Testis (tissue), 3 donors: ENCODE data around the gene EXOC6. TPM values are rescaled to one million over a fixed set of nuclear protein-coding genes. Genes with fewer than 3 reads are reported as not detected.

Experiments used
- DNase-seq: peaks from one replicate; pipeline ENCODE4 v3.0.0-alpha.2; 2019
- H3K27ac ChIP-seq, 2 donors: fragments of 200-600 bp; sonication (generic); one replicate each; pipeline ENCODE4 v1.5.1; 2019
- H3K27me3 ChIP-seq: fragments of 200-600 bp; sonication (generic); one replicate; pipeline ENCODE4 v1.5.1; 2019
- H3K36me3 ChIP-seq: fragments of 200-600 bp; sonication (generic); one replicate; pipeline ENCODE4 v1.5.1; 2017; ENCODE audit warnings: low read depth; ENCODE audit errors: missing control alignments
- H3K4me1 ChIP-seq: fragments of 200-600 bp; sonication (generic); one replicate; pipeline ENCODE4 v1.5.1; 2019
- H3K4me3 ChIP-seq, 2 donors: fragments of 200-600 bp; sonication (generic); one replicate each; pipeline ENCODE4 v1.5.1; 2017 to 2019
- H3K9me3 ChIP-seq: fragments of 200-600 bp; sonication (generic); one replicate; pipeline ENCODE4 v1.5.1; 2017
- POLR2A ChIP-seq: fragments of 450-650 bp; IDR thresholded peaks from one replicate; pipeline ENCODE4 v1.6.1; 2017; ENCODE audit warnings: antibody characterized with exemption, mild to moderate bottlenecking, moderate library complexity
- WGBS, 2 donors: methylation state at CpG; one replicate each; pipeline ENCODE4 v1.1.5; 2018; 5-methylcytosine and 5-hydroxymethylcytosine counted together
- intact Hi-C: fragments of 100-400 bp; cut with DNase I; formaldehyde crosslinking; loops from one replicate; pipeline ENCODE4 v1.15.1; 2023; ENCODE audit warnings: low total_unique reads
- polyA plus RNA-seq: library from polyadenylated mRNA; stranded (reverse); fragments of 350-450 nt; fragmentation: Illumina TruSeq; extraction: RNeasy Lipid Tissue Mini Kit (QIAGEN cat#74804); gene quantifications from one replicate; pipeline ENCODE4 v1.2.3, GENCODE V29; 2014; ENCODE audit warnings: low read depth, low replicate concordance; ENCODE audit not compliant: insufficient read depth
- total RNA-seq, 2 donors: library from RNA; depleted of rRNA; stranded (reverse); fragments of >200 nt; gene quantifications; one replicate each; pipeline ENCODE4 v1.2.3, GENCODE V29; 2016
- TF ChIP-seq, protein P1 (sequence below), 3 experiments: fragments of 450-650 bp in 2 of 3; fragments of 200-600 bp in 1 of 3; sonication (generic) in 1 of 3; IDR thresholded peaks; one replicate each; pipeline ENCODE4 v1.5.1; 2016 to 2019; ENCODE audit warnings: antibody characterized with exemption in 3 of 3, mild to moderate bottlenecking in 2 of 3, moderate library complexity in 1 of 3

EXOC6 gene
- total and polyA plus RNA-seq, 3 donors from 2014 or later, result 13.3 to 38.5 (median 28.0) TPM

DNA sequence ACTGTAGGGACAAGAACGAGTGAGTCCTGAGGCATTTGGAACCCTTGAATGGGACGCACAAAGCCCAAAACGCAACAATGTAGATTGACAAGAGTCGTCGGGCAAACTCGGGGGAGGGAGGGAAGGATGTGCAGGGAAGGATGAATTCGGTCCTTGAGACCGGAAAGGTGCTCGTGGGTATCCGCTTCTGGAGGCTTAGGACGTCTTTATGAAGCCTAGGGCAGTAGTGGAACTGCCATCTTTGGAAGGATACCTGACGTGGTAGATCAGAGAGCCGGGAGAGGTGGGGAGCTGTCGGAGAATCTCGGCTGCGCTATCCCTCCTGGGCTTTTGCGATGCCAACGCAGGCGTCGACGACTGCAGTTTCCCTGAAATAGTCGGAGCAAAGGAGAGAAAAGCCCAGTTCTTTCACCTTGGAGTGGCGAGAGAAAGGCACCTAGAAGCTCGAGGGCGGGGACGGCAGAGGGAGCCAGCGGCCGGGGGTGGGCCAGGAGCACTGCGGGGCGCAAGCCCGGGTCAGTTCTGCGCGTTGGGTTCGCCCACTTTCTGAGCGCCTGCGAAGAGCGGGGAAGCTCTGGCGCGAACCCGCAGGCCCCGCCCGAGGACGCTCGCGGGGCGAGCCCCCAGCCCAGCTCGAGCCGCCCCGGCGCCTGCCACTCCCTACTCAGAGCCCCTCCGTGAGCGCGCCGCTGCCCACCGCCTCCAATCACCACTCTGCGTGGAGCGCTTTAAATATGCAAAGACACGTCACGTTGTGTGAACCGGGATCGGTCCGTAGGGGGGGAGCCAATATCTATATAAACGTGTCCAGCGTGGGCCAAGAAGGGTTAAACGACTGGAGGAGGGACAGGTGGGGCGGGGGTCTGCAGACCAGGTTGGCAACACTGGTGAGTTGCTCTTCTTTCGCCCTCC is 211.9 kb downstream of the EXOC6 start, which contains the start of gene CYP26C1:
Gene CYP26C1 (plus strand): TSS at position 824 of the 912 bp plus-strand sequence. CDS start 466 bp downstream, outside the sequence.
- Histone ChIP-seq H3K4me1 (peaks cover 9% of the 10 kb centered on the region), H3K27me3 (no peaks in the 10 kb centered on the region), H3K36me3 (no peaks in the 10 kb centered on the region), H3K4me3 (peak within 1 kb of the TSS in 1 of 2 donors; percentile 36), H3K27ac (no peak within 1 kb of the TSS), H3K9me3 (no peaks in the 10 kb centered on the region)
- 49 to 64% methylated on average over 60 to 67 of the region's 67 CpGs for WGBS, 2 donors
- DNase-seq, result no peak
- TF ChIP-seq POLR2A, result no peak
- TF ChIP-seq, protein P1, sequence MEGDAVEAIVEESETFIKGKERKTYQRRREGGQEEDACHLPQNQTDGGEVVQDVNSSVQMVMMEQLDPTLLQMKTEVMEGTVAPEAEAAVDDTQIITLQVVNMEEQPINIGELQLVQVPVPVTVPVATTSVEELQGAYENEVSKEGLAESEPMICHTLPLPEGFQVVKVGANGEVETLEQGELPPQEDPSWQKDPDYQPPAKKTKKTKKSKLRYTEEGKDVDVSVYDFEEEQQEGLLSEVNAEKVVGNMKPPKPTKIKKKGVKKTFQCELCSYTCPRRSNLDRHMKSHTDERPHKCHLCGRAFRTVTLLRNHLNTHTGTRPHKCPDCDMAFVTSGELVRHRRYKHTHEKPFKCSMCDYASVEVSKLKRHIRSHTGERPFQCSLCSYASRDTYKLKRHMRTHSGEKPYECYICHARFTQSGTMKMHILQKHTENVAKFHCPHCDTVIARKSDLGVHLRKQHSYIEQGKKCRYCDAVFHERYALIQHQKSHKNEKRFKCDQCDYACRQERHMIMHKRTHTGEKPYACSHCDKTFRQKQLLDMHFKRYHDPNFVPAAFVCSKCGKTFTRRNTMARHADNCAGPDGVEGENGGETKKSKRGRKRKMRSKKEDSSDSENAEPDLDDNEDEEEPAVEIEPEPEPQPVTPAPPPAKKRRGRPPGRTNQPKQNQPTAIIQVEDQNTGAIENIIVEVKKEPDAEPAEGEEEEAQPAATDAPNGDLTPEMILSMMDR (IDR thresholded peaks at IDR 0.05), result no peak
- intact Hi-C loops, result loop anchor here (10.0 kb wide), 1 partner anchor 255 kb away; no protein-coding TSS in a partner anchor

- peaks cover 9% of the 10 kb centered on the region for H3K4me1 ChIP-seq
- H3K4me3 ChIP-seq, result peak overlapping the region in 1 of 2 donors; percentile 36
- H3K27ac ChIP-seq, result no peak overlapping the region
- 45 to 62% methylated on average over 20 to 43 of the region's 45 CpGs for WGBS, 2 donors
- no peak for DNase-seq
- intact Hi-C loops, result no loop called here
- no peaks in the 10 kb centered on the region for H3K36me3 ChIP-seq
- no peak for TF ChIP-seq POLR2A
- TF ChIP-seq, protein P1 (IDR thresholded peaks at IDR 0.05), result no peak
- no peaks in the 10 kb centered on the region for H3K27me3 ChIP-seq
- H3K9me3 ChIP-seq, result no peaks in the 10 kb centered on the region
Observed at GRCh38 chr10:93060887-93061593, 212.7 kb downstream of the EXOC6 start.

- no peak for TF ChIP-seq POLR2A
- TF ChIP-seq, protein P1 (IDR thresholded peaks at IDR 0.05), result no peak
- no peak for DNase-seq
- intact Hi-C loops, result no loop called here
- H3K36me3 ChIP-seq, result no peaks in the 10 kb centered on the region
- 22 to 38% methylated on average over 30 to 56 of the region's 57 CpGs for WGBS, 2 donors
- H3K4me1 ChIP-seq, result peaks cover 9% of the 10 kb centered on the region
- no peak overlapping the region for H3K27ac ChIP-seq
- H3K9me3 ChIP-seq, result no peaks in the 10 kb centered on the region
- no peaks in the 10 kb centered on the region for H3K27me3 ChIP-seq
- peak overlapping the region in 1 of 2 donors; percentile 11 for H3K4me3 ChIP-seq
Observed at GRCh38 chr10:93061594-93062513, 213.5 kb downstream of the EXOC6 start.

- H3K4me3 ChIP-seq, result peak overlapping the region; percentile 11 to 21
- H3K27me3 ChIP-seq, result no peaks in the 10 kb centered on the region
- intact Hi-C loops, result no loop called here
- TF ChIP-seq, protein P1 (IDR thresholded peaks at IDR 0.05), result peak; percentile 19 to 51 (median 49)
- no peak for TF ChIP-seq POLR2A
- no peaks in the 10 kb centered on the region for H3K36me3 ChIP-seq
- peak; percentile 52 for DNase-seq
- peaks cover 9% of the 10 kb centered on the region for H3K4me1 ChIP-seq
- H3K9me3 ChIP-seq, result no peaks in the 10 kb centered on the region
- 3 to 18% methylated on average over 10 to 58 of the region's 68 CpGs for WGBS, 2 donors
- H3K27ac ChIP-seq, result no peak overlapping the region
Observed at GRCh38 chr10:93062514-93063143, 214.3 kb downstream of the EXOC6 start.
